Transverse colon (tissue), 3 donors: ENCODE measurements around the gene SUPT7L.

Experiments
- EP300 ChIP-seq: sonication (generic); formaldehyde crosslinking; IDR thresholded peaks from one replicate; pipeline ENCODE4 v1.6.1; 2017; ENCODE audit warnings: antibody characterized with exemption, low read depth
- TF ChIP-seq, protein P1 (sequence below), 5 experiments: fragments of 200-600 bp in 3 of 5; fragments of 450-650 bp in 2 of 5; sonication (generic) in 3 of 5; IDR thresholded peaks; 1 replicate in 2 of 5; 2 replicates in 3 of 5; pipeline ENCODE4 v1.5.1; 2016 to 2017; ENCODE audit warnings: antibody characterized with exemption in 5 of 5, inconsistent platforms in 3 of 5, mild to moderate bottlenecking in 2 of 5, moderate library complexity in 1 of 5

DNA sequence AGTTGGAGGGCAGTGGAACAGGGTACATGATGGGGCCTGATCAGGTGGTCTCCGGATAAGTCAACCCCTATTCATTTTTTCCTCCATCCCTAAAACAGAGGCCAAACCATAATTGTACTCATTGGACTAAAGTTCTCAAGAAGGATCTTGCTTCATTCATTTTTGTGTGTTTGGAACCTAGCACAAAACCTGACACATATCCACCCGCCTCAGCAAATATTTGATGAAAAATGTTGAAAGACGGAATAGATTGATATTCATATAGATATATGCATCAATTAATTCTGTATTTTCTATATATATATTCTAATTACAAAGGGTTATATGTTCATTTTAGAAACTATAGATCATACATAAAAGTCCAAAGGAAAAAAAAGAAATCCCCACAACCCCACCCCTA, 22.2 kb upstream of the SUPT7L start:
- TF ChIP-seq, protein P1, sequence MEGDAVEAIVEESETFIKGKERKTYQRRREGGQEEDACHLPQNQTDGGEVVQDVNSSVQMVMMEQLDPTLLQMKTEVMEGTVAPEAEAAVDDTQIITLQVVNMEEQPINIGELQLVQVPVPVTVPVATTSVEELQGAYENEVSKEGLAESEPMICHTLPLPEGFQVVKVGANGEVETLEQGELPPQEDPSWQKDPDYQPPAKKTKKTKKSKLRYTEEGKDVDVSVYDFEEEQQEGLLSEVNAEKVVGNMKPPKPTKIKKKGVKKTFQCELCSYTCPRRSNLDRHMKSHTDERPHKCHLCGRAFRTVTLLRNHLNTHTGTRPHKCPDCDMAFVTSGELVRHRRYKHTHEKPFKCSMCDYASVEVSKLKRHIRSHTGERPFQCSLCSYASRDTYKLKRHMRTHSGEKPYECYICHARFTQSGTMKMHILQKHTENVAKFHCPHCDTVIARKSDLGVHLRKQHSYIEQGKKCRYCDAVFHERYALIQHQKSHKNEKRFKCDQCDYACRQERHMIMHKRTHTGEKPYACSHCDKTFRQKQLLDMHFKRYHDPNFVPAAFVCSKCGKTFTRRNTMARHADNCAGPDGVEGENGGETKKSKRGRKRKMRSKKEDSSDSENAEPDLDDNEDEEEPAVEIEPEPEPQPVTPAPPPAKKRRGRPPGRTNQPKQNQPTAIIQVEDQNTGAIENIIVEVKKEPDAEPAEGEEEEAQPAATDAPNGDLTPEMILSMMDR (IDR thresholded peaks at IDR 0.05): no peak
- TF ChIP-seq EP300: no peak
